ENCODE measurements around the gene KCTD14. TPM values are rescaled to one million over a fixed set of nuclear protein-coding genes. Genes with fewer than 3 reads are reported as not detected.
"Not testable (repeated sequence)": the region's sequence is repeated elsewhere in the genome, so short reads cannot be mapped to it uniquely, and the experiment has no call there.

The KCTD14 gene, protein sequence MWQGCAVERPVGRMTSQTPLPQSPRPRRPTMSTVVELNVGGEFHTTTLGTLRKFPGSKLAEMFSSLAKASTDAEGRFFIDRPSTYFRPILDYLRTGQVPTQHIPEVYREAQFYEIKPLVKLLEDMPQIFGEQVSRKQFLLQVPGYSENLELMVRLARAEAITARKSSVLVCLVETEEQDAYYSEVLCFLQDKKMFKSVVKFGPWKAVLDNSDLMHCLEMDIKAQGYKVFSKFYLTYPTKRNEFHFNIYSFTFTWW
- total RNA-seq: 0.24 TPM
- long read RNA-seq: 0 reads

DNA sequence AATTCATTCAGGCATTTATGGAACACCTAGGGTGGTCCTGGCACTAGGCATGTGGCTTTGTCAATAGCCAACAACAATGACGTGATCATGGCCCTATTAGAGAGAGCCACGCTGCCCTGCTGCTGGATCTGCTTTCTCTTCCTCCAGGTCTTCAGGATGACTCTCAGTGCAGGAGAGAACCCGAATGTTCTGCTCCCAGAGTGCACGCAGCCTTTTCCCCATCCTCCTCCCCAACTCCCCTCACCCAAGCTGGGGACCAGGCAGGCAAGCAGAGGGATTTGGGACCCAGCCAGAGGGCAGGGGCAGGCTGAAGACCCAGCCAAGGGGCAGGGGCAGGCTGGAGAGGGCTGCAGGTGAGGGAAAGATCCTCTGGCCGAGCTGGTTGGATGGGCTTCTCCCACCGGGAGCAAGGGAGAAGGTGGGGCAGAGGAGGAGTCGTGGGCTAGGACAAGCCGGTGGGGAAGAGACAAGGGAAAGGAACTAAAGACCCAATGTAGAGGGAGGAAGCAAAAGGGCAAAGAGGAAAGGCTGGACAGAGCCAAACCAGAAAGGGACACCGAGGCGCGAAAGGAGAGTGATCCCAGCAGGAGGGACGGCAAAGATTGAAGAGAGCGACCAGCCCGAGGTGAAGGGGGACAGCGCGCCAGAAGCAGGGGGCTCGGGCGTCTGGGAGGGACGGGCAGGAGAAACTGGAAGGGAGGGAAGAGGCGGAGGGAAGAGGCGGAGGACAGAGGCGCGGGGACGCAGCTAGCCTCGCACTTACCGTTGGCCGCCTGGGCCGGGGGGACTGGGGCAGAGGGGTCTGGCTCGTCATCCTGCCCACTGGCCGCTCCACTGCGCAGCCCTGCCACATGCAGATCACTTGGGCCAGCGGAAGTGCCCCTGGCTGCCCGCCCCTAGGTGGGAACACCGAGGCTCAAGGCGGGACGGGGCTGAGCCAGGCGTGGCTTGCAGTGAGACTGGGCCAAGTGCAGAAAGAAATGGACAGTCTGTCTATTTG lies at the start of gene KCTD14:
Gene KCTD14, minus strand, starts transcription at position 880 of the 1,000 bp plus-strand sequence. Its CDS starts 27 bp downstream, at position 853.
- ATAC-seq (peak; percentile 65), DNase-seq (ENCODE audit: missing footprints) (no peak)
- intact Hi-C loops (cut with DNase I): no loop called here

DNA sequence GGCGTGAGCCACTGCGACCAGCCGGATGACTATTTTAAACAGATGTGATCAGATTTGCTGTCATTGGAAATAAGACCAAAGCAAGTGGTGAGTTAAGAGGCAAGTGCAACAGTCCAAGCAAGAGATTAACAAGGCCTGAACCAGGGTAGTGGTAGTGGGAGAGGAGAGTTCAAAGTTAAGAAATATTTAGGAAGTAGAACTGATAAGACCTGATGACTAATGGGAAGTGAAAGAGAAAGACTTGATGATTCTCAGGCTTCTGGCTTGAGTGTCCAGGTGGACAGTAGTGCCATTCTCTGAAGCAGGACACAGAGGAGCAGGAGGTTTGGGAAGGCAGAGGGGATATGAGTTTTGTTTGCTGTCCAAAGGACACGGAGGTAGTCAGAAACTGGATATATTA lies 49.4 kb upstream of the KCTD14 start:
- ATAC-seq (no peak), DNase-seq (ENCODE audit: missing footprints) (no peak)
- intact Hi-C loops (cut with DNase I): no loop called here

DNA sequence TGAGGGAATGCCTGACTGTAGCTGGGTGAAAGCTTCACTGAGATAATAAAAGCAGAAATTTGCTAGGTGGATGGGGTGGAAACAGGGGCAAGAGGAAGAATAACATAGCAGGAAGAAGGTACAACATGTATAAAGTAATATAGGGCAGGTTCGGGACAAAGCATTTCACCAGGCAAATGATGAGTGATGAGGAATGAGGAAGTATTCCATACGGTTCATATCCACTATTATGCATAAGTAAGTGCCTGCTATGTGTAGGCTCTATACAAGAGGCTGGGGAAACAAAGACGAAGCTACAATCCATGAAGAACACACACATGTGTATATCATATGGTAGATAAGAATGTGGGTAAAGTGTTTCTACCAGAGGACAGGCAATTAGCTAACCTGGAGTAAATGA lies 48.6 kb upstream of the KCTD14 start:
- DNase-seq (ENCODE audit: missing footprints) (no peak), ATAC-seq (no peak)
- intact Hi-C loops (cut with DNase I): no loop called here

DNA sequence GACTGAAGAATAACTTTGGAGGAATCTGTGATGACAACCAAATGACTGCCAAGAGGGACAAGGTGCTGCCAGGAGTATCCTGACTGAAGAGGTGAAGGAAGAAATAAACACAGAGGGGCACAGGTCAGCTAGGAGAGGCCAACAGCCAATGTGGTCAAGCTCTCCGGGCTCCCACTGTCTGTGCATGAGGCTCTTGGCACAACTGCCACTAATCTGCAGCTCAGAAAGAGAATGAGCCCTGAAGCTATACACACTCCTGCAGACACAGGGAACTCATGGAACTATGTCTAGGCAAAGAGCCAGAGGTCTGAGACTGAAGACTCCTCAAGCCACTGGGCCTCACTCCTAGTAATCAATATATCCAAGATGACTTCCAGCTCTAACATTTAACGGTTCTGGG lies 47.5 kb upstream of the KCTD14 start:
- intact Hi-C loops (cut with DNase I): no loop called here
- no peak for DNase-seq (ENCODE audit: missing footprints)
- ATAC-seq: peak; percentile 40

DNA sequence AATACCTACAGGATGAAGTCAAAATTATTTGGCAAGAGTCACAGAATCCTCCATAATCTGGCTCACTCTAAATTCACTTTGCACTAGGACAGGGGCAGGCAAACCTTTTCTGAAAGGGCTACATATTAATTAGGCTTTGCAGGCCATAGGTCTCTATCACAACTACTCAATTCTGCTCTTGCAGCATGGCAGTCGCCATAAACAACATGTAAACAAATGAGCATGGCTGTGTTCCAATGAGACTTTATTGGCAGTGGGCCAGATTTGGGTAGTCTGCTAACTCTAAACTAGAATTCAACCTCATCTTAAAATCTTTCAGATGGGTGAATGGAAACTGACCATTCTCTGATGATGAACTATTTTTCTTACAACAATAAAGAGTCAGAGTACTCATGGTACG lies 46.4 kb upstream of the KCTD14 start:
- no peak for DNase-seq (ENCODE audit: missing footprints)
- peak; percentile 56 for ATAC-seq
- intact Hi-C loops (cut with DNase I): no loop called here

DNA sequence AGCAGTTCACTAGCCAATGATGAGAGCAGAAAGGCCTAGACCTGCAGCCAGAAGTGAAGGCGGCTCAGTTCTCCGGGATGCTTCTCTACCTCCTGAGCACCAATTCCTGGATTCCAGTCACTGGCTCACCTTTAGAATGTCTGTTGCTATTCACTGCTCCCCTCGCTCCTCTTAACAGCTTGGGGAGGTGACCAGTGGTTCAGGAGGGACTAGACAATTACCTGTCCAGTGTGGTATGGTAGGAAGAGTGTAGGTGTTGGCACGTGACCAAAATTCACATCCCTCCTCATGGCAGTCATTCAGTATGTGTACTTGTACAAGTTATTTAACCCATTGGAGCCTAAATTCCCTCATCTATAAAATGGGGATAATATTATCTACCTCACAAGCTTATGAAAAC lies 44.6 kb upstream of the KCTD14 start:
- DNase-seq (ENCODE audit: missing footprints) (no peak), ATAC-seq (no peak)
- intact Hi-C loops (cut with DNase I): no loop called here

DNA sequence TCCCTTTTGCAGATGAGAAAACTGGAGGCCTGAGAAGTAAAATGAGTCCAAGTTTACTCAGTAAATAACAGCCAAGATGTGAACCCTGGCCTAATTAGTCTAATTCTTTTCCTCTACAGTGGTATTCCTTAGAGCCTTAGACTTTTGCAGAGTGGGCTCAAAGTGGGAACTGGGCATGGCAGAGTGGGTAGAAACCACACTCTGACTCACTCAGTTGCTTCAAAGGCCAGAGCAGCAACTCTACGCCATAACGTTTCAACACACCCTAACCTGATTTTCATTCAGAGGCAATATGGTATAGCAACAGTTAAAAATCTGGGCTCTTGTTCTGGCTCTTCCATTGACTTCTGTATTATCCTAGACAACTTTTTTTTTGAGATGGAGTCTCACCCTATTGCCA lies 43.4 kb upstream of the KCTD14 start:
- no peak for DNase-seq (ENCODE audit: missing footprints)
- intact Hi-C loops (cut with DNase I): no loop called here
- ATAC-seq: no peak

DNA sequence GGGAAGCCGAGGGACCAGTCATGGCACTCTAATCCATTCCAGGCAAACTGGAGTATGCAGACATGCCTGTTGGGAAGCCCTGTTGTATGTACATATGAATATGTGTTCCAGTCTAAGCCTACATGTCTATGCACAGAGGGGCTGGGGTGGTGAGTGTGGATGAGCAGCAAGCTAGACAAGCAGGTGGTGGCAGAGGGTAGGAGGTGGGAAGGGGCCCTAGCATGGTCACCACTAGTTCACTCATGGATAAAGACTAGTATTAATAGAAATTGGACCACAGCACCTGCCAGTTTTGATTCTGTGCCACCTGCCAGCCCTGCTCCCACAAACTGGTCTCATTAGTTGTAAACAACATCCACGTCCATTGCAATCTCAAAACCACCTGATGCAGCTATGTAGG lies 42.1 kb upstream of the KCTD14 start:
- intact Hi-C loops (cut with DNase I): no loop called here
- ATAC-seq: no peak
- DNase-seq (ENCODE audit: missing footprints): no peak

DNA sequence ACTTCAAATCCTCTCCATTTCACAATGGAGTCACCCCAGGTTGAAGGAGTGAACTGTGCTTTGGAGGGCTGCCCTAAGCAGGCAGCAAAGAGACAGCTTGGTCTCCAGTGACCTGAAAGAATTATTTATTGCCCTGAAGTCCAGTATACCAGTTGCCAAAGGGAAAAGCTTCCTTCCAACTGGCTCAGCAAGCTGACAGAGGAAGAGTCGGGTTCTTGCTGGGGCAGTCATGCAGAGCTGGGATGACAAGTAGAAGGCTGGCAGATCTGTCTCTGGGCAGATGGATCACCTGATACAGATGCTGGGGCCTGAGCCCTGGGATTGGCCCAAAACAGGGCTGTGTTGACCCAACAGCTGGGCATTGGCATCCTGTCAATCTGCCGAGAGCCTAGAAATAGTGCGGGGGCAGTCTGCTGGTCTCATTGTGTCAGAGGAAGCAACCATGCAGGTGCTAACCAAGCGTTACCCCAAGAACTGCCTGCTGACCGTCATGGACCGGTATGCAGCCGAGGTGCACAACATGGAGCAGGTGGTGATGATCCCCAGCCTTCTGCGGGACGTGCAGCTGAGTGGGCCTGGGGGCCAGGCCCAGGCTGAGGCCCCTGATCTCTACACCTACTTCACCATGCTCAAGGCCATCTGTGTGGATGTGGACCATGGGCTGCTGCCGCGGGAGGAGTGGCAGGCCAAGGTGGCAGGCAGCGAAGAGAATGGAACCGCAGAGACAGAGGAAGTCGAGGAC lies 40.5 kb upstream of the KCTD14 start, which contains the start of gene THRSP:
Gene THRSP, plus strand, starts transcription at position 422 of the 742 bp plus-strand sequence. Its CDS starts 21 bp downstream, at position 443.
- DNase-seq (ENCODE audit: missing footprints) (no peak), ATAC-seq (no peak)
- intact Hi-C loops (cut with DNase I): no loop called here

DNA sequence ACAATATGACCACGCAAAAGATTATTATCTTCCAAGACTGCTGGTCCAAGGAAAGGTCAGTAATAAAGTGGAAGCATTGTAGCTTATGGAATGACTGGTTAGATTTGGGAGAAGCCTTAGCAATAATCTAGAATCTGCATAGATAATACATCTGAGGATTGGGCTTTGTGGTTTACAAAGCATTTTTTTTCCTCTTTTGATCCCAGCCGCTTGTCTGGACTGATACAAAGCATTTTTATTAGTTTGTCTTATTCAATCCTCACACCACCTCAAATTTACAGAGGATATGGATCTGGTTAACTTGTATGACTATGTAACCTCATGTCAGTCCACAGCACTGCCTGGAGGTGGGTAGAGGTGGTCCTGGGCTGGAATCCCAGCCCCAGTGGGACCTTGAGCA lies 39.6 kb upstream of the KCTD14 start:
- intact Hi-C loops (cut with DNase I): no loop called here
- ATAC-seq: no peak

DNA sequence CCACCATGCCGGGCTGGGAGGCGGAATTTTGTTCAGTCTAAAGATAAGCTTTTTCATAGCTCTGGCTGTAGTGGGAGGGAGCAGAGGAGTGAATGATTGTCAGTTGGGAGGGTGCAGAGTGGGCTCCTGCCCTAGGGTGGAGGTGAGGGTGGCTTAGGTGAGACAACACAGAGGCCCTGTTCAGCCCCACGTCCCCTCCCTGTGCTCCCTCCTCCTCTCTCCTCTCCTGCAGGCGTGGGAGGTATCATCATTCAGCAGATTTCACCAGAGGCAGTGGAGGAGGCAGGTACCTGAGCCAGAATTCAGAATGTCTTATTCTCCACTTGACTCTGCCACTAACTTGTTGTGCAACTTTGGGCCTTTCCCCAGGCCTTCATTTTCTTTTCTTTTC lies 38.8 kb upstream of the KCTD14 start:
- ATAC-seq (no peak), DNase-seq (ENCODE audit: missing footprints) (no peak)
- intact Hi-C loops (cut with DNase I): no loop called here

More for the DNA sequence above, 39.6 kb upstream of the KCTD14 start:
- DNase-seq (ENCODE audit: missing footprints): no peak

DNA sequence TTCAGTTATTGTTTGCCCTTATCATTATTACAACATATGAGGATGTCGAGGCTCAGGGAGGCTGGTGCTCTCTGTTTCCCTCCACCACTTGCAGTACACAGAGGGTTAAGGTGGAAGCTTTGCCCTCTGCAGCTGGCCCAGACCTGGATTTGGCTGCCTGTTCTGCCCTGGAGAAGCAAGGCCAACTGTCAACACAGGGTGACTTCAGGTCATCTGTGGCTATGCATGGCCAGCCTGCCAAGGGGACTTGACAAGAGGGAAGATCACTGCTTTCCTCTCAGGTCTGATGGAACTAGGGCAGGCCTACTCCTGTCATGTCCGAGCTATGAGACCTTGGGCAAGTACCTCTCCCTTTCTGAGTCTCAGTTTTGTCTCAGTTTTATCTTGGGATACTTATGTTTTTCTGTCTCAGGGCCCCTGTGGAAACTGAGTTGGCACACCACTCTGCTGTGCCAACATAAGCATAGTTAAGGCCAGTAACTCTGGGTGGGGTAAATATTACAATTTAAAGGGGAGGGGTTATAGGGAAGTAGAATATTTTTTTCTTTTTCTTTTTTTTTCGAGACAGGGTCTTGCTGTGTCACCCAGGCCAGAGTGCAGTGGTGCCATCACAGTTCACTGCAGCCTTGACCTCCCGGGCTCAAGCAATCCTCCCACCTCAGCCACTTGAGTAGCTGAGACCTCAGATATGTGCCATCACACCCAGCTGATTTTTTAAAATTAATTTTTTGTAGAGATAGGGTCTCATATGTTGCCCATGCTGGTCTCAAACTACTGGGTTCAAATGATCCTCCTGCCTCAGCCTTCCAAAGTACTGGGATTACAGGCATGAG lies 38.2 kb upstream of the KCTD14 start:
- DNase-seq (ENCODE audit: missing footprints): peak; percentile 79
- ATAC-seq: peak; percentile 92
- intact Hi-C loops (cut with DNase I): no loop called here

DNA sequence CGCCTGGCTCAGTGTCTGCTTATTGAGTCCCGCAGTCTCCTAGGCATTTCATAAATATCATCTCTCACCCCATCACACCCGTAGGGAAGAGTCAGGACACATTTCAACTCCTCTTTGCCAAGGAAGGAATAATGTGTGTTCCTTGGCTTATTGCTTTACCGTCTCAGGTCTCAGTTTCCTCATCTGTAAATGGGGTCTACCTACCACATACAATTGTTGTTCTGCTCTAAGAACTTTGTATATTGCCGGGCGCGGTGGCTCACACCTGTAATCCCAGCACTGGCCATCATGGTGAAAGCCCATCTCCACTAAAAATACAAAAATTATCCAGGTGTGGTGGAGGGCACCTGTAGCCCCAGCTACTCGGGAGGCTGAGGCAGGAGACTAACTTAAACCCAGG lies 37.5 kb upstream of the KCTD14 start:
- DNase-seq (ENCODE audit: missing footprints): no peak
- no peak for ATAC-seq
- intact Hi-C loops (cut with DNase I): no loop called here

DNA sequence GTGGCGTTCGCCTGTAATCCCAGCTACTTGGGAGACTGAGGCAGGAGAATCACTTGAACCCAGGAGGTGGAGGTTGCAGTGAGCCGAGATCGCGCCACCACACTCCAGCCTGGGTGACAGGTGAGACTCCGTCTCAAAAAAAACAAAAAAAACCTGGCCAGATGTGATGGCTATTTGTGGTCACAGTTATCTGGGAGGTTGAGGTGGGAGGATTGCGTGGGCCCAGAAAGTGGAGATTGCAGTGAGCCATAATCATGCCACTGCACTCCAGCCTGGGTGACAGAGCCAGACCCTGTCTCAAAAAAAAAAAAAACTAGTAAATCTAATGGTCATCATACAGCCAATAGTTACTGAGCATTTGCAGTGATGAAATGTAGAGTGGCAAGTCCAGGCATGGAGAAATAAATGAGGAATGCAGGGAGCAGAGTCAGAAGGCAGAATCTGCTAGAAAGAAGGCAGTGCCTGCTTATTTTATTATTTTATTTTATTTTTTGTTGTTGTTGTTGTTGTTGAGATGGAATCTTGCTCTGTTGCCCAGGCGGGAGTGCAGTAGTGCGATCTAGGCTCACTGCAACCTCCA lies 36.8 kb upstream of the KCTD14 start:
- ATAC-seq; intact Hi-C loops (cut with DNase I); DNase-seq (ENCODE audit: missing footprints): not testable (repeated sequence)

DNA sequence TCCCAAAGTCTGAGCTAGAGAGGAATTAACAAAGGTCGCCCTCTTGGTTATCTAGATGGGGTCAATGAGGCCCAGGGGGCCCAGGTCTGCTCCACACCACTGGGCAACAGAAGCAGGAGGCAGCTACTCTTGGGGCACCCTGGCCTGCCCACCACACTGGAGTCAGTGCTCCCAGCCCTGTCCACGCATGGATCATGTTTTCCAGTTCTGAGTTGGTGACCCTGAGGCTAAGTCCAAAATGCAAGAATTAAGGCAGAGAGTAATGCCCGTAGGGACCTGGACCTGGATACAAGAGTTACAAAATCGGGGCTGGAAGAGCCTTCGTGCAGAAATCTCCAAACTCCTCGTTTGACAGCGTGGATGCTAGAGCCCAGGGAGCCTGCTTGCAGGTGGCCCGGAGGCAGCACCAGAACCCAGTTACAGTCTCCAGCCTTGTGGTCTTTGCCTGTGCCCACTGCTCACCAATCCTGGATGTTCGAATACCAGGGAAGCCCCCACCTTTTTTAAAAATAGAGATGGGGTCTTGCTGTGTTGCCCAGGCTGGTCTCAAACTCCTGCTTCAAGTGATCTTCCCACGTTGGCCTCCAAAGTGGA lies 34.5 kb upstream of the KCTD14 start:
- ATAC-seq (no peak), DNase-seq (ENCODE audit: missing footprints) (no peak)
- intact Hi-C loops (cut with DNase I): no loop called here

DNA sequence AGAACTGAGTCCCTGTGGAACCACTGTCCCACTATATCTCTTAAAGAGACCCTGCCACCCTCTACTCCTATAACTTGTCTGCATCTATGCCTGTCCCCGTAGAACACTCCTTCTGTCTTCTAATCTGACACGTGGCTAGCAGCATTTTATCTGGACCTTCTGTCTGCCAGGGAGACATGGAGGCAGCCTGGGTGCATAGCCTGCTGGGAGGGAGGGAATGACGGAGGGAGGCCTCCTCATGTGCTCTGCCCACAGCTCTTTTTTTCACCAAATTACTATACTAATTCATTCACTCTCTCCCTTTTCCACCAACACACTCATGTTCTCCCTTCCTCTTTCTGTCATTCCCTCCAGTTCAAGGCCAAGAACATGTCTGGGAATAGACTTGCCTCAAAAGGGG lies 33.0 kb upstream of the KCTD14 start:
- no peak for ATAC-seq
- intact Hi-C loops (cut with DNase I): no loop called here

DNA sequence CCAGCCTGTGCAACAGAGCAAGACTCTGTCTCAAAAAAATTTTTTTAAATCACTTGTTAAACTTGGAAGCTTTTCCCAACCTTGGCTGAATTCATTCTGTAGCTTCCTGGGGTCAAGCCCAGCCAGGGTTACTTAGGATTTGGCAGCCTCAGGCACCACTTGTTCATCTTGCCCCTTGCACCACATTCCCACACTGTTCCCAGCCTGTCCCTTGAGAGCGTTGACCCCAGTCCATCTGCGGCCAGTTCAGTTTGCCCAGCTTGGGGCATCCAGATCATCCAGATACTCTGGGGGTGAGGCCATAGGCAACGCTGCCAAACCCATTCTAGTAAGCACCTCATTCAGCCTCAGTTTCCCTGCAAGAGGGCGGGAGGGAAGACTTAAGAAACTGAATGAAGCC lies 31.9 kb upstream of the KCTD14 start:
- ATAC-seq: no peak
- DNase-seq (ENCODE audit: missing footprints): no peak
- intact Hi-C loops (cut with DNase I): no loop called here

More for the DNA sequence above, 33.0 kb upstream of the KCTD14 start:
- DNase-seq (ENCODE audit: missing footprints): no peak

Data from Right ventricle myocardium inferior (tissue), 1 donor.